T-cell (primary cell): ENCODE data around the gene PALD1. TPM values are rescaled to one million over a fixed set of nuclear protein-coding genes. Genes with fewer than 3 reads are reported as not detected.
A peak's percentile ranks its signal among the peaks of the same experiment; 100 is the strongest.

Experiments used
- ATAC-seq, 4 experiments: fragments of 200-7000 bp in 3 of 4; fragments of 150-1000 bp in 1 of 4; cut with Tn5 transposase; replicated peaks in 1 of 4; 1 replicate in 3 of 4; 2 replicates in 1 of 4; pipeline ENCODE4 v1.10.0; 2021; ENCODE audit warnings: moderate library complexity in 3 of 4, mild to moderate bottlenecking in 2 of 4, moderate number of reproducible peaks in 1 of 4
- CTCF ChIA-PET, 2 donors: fragments of 300-600 bp; sonication (Branson Sonifier 250); formaldehyde crosslinking; loops; one replicate each; lab custom pipeline; 2022; ENCODE audit warnings: antibody characterized with exemption in 2 of 2; lab: Charles Lee
- POLR2A ChIA-PET, 2 donors: fragments of 300-600 bp; sonication (Branson Sonifier 250); formaldehyde crosslinking; loops; one replicate each; lab custom pipeline; 2022; ENCODE audit warnings: antibody characterized with exemption in 2 of 2; lab: Charles Lee
- DNase-seq, 35 experiments: peaks; one replicate each; pipeline versions ENCODE4 v3.0.0 to v3.0.0-alpha.2; 2013 to 2023
- H3K27ac ChIP-seq: one replicate; pipeline ENCODE4 v1.5.1; 2013; ENCODE audit warnings: low read length
- H3K27me3 ChIP-seq, 2 experiments: replicated peaks in 1 of 2; 1 replicate in 1 of 2; 2 replicates in 1 of 2; pipeline versions ENCODE4 v1.6.1 to v1.7.0; 2013; ENCODE audit warnings: low read length in 1 of 2, mixed read lengths in 1 of 2; ENCODE audit not compliant: control insufficient read depth in 2 of 2, insufficient read depth in 2 of 2; ENCODE audit errors: extremely low read depth in 1 of 2
- H3K36me3 ChIP-seq, 2 donors: 1 replicate in 1 of 2; 2 replicates in 1 of 2; pipeline versions ENCODE4 v1.6.1 to v1.7.0; 2013; ENCODE audit warnings: low read length in 1 of 2; ENCODE audit not compliant: control insufficient read depth in 2 of 2, insufficient read depth in 1 of 2; ENCODE audit errors: extremely low read depth in 1 of 2
- H3K4me1 ChIP-seq, 2 experiments: 1 replicate in 1 of 2; 2 replicates in 1 of 2; pipeline versions ENCODE4 v1.6.1 to v1.7.0; 2013; ENCODE audit warnings: low read length in 2 of 2, mixed read lengths in 1 of 2; ENCODE audit not compliant: insufficient read depth in 2 of 2, control insufficient read depth in 1 of 2; ENCODE audit errors: extremely low read depth in 1 of 2
- H3K4me3 ChIP-seq, 2 donors: 1 replicate in 1 of 2; 2 replicates in 1 of 2; pipeline versions ENCODE4 v1.5.1 to v1.7.0; 2013; ENCODE audit warnings: mild to moderate bottlenecking in 2 of 2, low read length in 1 of 2, moderate library complexity in 1 of 2; ENCODE audit not compliant: control insufficient read depth in 1 of 2; ENCODE audit errors: extremely low read depth in 1 of 2
- H3K9me3 ChIP-seq: 2 replicates; pipeline ENCODE4 v1.7.0; 2013
- H3K27ac Mint-ChIP-seq, 2 donors: one replicate each; pipeline ENCODE4 v1.8.0; 2020 to 2021; ENCODE audit warnings: mild to moderate bottlenecking in 2 of 2, mixed read lengths in 2 of 2
- H3K27me3 Mint-ChIP-seq, 2 donors: one replicate each; pipeline ENCODE4 v1.8.0; 2021 to 2022; ENCODE audit warnings: mixed read lengths in 2 of 2
- H3K36me3 Mint-ChIP-seq: one replicate; pipeline ENCODE4 v1.8.0; 2021; ENCODE audit warnings: mixed read lengths
- H3K4me1 Mint-ChIP-seq, 3 donors: one replicate each; pipeline ENCODE4 v1.8.0; 2020 to 2022; ENCODE audit warnings: mixed read lengths in 3 of 3, mild to moderate bottlenecking in 1 of 3
- H3K4me3 Mint-ChIP-seq, 3 donors: one replicate each; pipeline ENCODE4 v1.8.0; 2020 to 2022; ENCODE audit warnings: mild to moderate bottlenecking in 3 of 3, mixed read lengths in 3 of 3, moderate library complexity in 3 of 3
- H3K9me3 Mint-ChIP-seq, 3 donors: one replicate each; pipeline ENCODE4 v1.8.0; 2020 to 2022; ENCODE audit warnings: mixed read lengths in 3 of 3
- WGBS: methylation state at CpG from one replicate; pipeline ENCODE4 v1.1.5; 2013; ENCODE audit warnings: missing lambda C conversion rate; ENCODE audit not compliant: insufficient coverage; 5-methylcytosine and 5-hydroxymethylcytosine counted together
- total RNA-seq, 35 experiments: library from RNA in 6 of 35; stranded (reverse) in 6 of 35; fragments of 120-200 nt in 1 of 35; gene quantifications; one replicate each; pipeline versions ENCODE4 v1.2.1 to v1.2.4 and lab custom pipeline; 2013 to 2026

PALD1 gene
- total RNA-seq, 5 donors from 2014 or later (not counting 1 experiment from before 2014, with no cell fraction given), result 0.10 to 0.38 (median 0.13) TPM

DNA sequence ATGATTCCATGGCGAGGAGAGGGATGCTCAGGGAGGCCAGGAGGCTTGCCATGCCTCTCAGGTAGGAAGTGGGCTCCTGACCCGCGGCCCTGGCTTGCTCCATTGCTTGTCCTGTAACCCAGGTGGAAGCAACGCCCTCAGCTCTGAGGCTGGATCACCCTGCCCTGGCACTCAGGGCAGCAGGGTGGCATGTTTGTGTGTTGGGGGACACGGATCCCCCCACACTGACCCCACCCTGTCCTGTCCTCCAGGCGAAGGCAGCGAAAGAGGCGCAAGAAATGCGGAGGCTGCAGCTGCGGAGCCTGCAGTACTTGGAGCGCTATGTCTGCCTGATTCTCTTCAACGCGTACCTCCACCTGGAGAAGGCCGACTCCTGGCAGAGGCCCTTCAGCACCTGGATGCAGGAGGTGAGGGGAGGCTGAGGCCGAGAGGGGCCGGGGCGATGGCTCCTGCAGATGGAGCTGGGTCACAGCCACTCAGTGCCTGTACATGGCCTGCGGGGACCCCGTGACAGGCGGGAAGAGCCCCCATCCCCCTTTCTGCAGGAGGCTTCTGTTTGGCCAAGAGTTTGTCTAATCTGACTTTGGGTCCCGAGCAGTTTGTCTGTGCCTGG is 85.7 kb downstream of the PALD1 start:
- Mint-ChIP-seq H3K27me3 (no peaks in the 10 kb centered on the region), H3K4me3 (no peak overlapping the region), H3K9me3 (no peaks in the 10 kb centered on the region), H3K27ac (no peak overlapping the region), H3K36me3 (no peaks in the 10 kb centered on the region), H3K4me1 (peaks cover 5 to 23% (median 13%) of the 10 kb centered on the region in 3 donors)
- ChIA-PET POLR2A (no interaction called here), CTCF (no interaction called here)
- H3K4me3 ChIP-seq, result no peak overlapping the region
- ATAC-seq (no peak), DNase-seq (no peak)
- 96% methylated on average over 12 of the region's 21 CpGs for WGBS
- H3K4me1 ChIP-seq, result peaks cover 0 to 34% of the 10 kb centered on the region in 2 experiments
- H3K9me3 ChIP-seq, result no peaks in the 10 kb centered on the region
- no peak overlapping the region for H3K27ac ChIP-seq
- peaks cover 0 to 3% of the 10 kb centered on the region in 2 experiments for H3K27me3 ChIP-seq
- H3K36me3 ChIP-seq, result no peaks in the 10 kb centered on the region

- POLR2A ChIA-PET, result no interaction called here
- Histone ChIP-seq H3K36me3 (no peaks in the 10 kb centered on the region), H3K27ac (no peak overlapping the region), H3K4me1 (peaks cover 0 to 32% of the 10 kb centered on the region in 2 experiments), H3K4me3 (no peak overlapping the region), H3K9me3 (no peaks in the 10 kb centered on the region), H3K27me3 (peaks cover 0 to 3% of the 10 kb centered on the region in 2 experiments)
- ATAC-seq, result no peak
- CTCF ChIA-PET, result no interaction called here
- H3K27ac Mint-ChIP-seq, result no peak overlapping the region
- H3K9me3 Mint-ChIP-seq, result no peaks in the 10 kb centered on the region
- H3K36me3 Mint-ChIP-seq, result no peaks in the 10 kb centered on the region
- peaks cover 4 to 22% (median 13%) of the 10 kb centered on the region in 3 donors for H3K4me1 Mint-ChIP-seq
- peak in 1 of 35 experiments; percentile 39 for DNase-seq
- WGBS, result 86% methylated on average over 5 of the region's 6 CpGs
- H3K27me3 Mint-ChIP-seq, result no peaks in the 10 kb centered on the region
- H3K4me3 Mint-ChIP-seq, result no peak overlapping the region
Observed at GRCh38 chr10:70564901-70565351, 86.4 kb downstream of the PALD1 start.

DNA sequence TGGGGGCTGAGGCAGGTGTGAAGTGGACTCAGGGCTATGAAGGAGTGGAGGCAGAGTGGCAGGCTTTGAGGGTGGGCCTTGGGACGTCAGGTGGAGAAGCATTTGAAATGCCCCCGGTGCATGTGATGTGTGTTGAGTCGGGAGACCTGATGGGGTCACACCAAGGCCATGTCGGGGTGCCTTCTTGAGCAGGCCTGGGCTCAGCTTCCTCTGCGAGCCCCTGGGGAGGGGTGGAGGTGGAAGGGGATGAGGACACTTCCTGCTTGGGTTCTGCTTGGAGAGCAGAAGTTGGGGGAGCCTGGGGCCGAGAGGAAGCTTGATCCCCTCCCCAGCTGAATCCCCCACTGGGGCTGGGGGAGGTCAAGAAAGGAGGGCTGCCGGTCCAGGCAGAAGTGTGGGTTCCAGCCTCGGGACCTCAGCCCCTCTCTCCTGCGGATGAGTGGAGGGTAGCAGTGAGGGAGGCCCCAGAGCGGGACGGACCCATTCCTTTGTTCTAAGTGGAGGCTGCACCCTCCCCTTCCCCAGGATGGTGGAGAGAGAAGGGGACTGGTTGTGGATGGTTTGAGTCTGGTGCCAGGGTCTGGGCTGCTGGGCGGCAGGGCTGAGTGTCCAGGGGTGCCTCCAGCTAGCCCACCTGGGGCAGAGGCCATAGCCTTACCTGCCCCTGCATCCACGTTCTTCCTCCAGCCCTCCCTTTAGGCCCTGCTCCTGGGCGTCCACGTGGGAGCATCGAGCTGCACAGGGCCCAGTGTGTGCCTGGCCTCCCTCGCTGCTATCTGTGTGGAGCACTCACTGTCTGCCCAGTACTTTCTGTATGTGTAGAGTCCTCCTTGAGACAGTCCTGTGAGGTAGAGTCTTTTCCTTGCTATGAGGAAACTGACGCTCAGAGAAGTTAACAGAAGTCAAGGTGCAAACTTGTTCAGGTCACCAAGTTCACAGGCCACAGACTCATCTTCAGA is 87.3 kb downstream of the PALD1 start:
- ChIA-PET POLR2A (no interaction called here), CTCF (no interaction called here)
- Mint-ChIP-seq H3K9me3 (no peaks in the 10 kb centered on the region), H3K27ac (no peak overlapping the region), H3K4me3 (no peak overlapping the region), H3K4me1 (peaks cover 4 to 22% (median 13%) of the 10 kb centered on the region in 3 donors), H3K36me3 (no peaks in the 10 kb centered on the region), H3K27me3 (no peaks in the 10 kb centered on the region)
- Histone ChIP-seq H3K4me3 (no peak overlapping the region), H3K27ac (no peak overlapping the region), H3K36me3 (no peaks in the 10 kb centered on the region), H3K27me3 (peaks cover 0 to 3% of the 10 kb centered on the region in 2 experiments), H3K4me1 (peaks cover 0 to 29% of the 10 kb centered on the region in 2 experiments), H3K9me3 (no peaks in the 10 kb centered on the region)
- DNase-seq, result no peak
- 84% methylated on average over 11 of the region's 18 CpGs for WGBS
- ATAC-seq, result no peak

DNA sequence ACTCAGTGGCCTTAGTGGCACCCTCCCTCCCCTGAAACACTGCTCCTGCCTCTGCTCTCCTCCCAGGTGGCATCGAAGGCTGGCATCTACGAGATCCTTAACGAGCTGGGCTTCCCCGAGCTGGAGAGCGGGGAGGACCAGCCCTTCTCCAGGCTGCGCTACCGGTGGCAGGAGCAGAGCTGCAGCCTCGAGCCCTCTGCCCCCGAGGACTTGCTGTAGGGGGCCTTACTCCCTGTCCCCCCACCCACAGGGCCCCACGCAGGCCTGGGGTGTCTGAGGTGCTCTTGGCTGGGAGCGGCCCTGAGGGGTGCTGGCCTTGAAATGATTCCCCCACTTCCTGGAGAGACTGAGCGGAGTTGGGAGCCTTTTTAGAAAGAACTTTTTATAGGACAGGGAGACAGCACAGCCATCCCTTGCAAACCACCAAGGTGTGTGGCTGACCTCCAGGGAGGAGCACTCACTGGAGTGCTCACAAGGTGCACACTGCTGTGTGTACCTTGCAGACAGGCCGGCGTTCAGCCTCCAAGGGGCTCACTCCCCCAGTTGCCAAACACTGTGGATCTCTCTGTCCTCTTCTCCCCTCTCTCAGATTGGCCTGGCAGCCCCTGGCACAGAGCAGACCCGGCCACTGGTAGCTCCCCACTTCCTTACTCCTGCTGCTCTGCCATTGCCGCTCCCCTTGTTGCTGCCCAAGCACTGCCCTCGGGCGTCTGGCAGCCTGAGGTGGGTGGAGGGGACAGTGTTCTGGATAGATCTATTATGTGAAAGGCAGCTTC is 88.1 kb downstream of the PALD1 start:
- no peak for DNase-seq
- Mint-ChIP-seq H3K27me3 (no peaks in the 10 kb centered on the region), H3K4me1 (peaks cover 4 to 19% (median 13%) of the 10 kb centered on the region in 3 donors), H3K4me3 (no peak overlapping the region), H3K9me3 (no peaks in the 10 kb centered on the region), H3K36me3 (no peaks in the 10 kb centered on the region), H3K27ac (no peak overlapping the region)
- ChIA-PET POLR2A (no interaction called here), CTCF (no interaction called here)
- no peak overlapping the region for H3K4me3 ChIP-seq
- H3K36me3 ChIP-seq, result no peaks in the 10 kb centered on the region
- no peak for ATAC-seq
- no peaks in the 10 kb centered on the region for H3K9me3 ChIP-seq
- peaks cover 0 to 3% of the 10 kb centered on the region in 2 experiments for H3K27me3 ChIP-seq
- H3K27ac ChIP-seq, result no peak overlapping the region
- WGBS, result 97% methylated on average over 5 of the region's 18 CpGs
- peaks cover 0 to 29% of the 10 kb centered on the region in 2 experiments for H3K4me1 ChIP-seq

DNA sequence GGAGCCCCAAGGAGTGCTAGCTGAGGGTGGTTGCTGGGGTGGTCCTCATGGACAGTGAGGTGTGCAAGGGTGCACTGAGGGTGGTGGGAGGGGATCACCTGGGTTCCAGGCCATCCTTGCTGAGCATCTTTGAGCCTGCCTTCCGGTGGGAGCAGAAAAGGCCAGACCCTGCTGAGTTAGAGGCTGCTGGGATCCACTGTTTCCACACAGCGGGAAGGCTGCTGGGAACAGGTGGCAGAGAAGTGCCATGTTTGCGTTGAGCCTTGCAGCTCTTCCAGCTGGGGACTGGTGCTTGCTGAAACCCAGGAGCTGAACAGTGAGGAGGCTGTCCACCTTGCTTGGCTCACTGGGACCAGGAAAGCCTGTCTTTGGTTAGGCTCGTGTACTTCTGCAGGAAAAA is 89.0 kb downstream of the PALD1 start:
- Mint-ChIP-seq H3K27ac (no peak overlapping the region), H3K27me3 (no peaks in the 10 kb centered on the region), H3K36me3 (no peaks in the 10 kb centered on the region), H3K4me1 (peaks cover 4 to 15% (median 13%) of the 10 kb centered on the region in 3 donors), H3K4me3 (no peak overlapping the region), H3K9me3 (no peaks in the 10 kb centered on the region)
- H3K27me3 ChIP-seq, result peaks cover 0 to 3% of the 10 kb centered on the region in 2 experiments
- H3K36me3 ChIP-seq, result no peaks in the 10 kb centered on the region
- 98% methylated on average over 3 of the region's 4 CpGs for WGBS
- ChIA-PET CTCF (no interaction called here), POLR2A (no interaction called here)
- H3K4me1 ChIP-seq, result peaks cover 0 to 24% of the 10 kb centered on the region in 2 experiments
- H3K9me3 ChIP-seq, result no peaks in the 10 kb centered on the region
- H3K4me3 ChIP-seq, result no peak overlapping the region
- no peak overlapping the region for H3K27ac ChIP-seq
- ATAC-seq (no peak), DNase-seq (no peak)

DNA sequence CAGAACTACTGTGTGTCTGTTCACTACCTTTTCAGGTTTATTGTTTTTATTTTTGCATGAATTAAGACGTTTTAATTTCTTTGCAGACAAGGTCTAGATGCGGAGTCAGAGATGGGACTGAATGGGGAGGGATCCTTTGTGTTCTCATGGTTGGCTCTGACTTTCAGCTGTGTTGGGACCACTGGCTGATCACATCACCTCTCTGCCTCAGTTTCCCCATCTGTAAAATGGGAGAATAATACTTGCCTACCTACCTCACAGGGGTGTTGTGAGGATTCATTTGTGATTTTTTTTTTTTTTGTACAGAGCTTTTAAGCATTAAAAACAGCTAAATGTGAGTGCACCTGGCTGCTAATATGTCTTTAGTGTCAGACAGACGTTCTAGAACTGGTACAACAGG is 89.5 kb downstream of the PALD1 start:
- H3K27ac ChIP-seq, result no peak overlapping the region
- WGBS, result no CpG with 5 or more reads among the region's 3 CpGs
- Mint-ChIP-seq H3K9me3 (no peaks in the 10 kb centered on the region), H3K36me3 (no peaks in the 10 kb centered on the region), H3K27me3 (no peaks in the 10 kb centered on the region), H3K4me3 (no peak overlapping the region), H3K4me1 (peaks cover 4 to 14% (median 12%) of the 10 kb centered on the region in 3 donors), H3K27ac (no peak overlapping the region)
- H3K27me3 ChIP-seq, result peaks cover 0 to 3% of the 10 kb centered on the region in 2 experiments
- POLR2A ChIA-PET, result no interaction called here
- H3K9me3 ChIP-seq, result no peaks in the 10 kb centered on the region
- H3K36me3 ChIP-seq, result no peaks in the 10 kb centered on the region
- ATAC-seq (no peak), DNase-seq (no peak)
- H3K4me3 ChIP-seq, result no peak overlapping the region
- CTCF ChIA-PET, result interaction anchor here (0.6 to 1.4 kb wide), 4 partner anchors 9 to 608 kb away, joined by 3 to 8 read pairs (median 3); no protein-coding TSS in a partner anchor
- H3K4me1 ChIP-seq, result peaks cover 0 to 24% of the 10 kb centered on the region in 2 experiments
